ENCODE data around the gene BRD3. TPM values are rescaled to one million over a fixed set of nuclear protein-coding genes. Genes with fewer than 3 reads are reported as not detected.

Gene BRD3
- total RNA-seq, 1 donor from 2014 or later = 39.6 TPM

DNA sequence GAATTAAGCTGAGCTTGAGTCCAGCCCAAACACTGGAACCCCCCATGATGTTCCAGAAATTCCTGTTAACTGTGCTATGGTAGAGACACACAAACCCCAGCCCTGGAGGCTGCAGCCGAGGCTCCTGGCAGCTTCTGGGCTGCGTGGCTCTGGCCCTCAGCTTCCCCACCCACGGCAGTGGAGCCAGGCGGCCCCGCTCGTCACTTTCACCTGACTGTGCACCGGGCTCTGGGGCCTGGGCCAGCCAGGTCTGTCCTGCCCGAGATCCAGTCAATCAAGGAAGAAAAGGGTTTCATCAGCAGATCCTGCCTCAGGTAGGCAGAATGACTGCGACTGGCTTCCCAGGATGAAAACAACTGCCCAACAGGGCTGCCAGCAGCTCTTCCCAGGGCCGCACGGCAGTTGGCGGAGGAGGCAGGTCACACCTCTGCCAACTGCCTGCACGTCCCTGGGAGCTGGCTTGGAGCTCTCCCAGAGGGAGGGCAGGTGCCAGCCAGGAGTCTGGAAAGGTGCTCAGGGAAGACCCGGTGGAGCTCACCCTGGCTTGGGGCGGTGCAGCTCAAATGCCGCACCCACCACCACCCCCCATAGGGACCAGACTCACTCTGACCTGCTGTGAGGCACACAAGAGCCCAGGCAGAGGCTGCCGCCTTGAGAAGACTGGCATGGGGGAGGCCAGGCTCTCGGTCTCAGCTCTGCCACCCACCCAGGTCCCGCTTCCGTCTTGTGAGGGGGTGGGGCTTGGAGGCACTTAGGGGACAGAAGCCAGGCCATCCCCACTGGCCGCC is 20.7 kb downstream of the BRD3 start:
- no peak overlapping the region for H3K4me2 ChIP-seq (ENCODE audit: low read length)
- TF ChIP-seq, protein P1, sequence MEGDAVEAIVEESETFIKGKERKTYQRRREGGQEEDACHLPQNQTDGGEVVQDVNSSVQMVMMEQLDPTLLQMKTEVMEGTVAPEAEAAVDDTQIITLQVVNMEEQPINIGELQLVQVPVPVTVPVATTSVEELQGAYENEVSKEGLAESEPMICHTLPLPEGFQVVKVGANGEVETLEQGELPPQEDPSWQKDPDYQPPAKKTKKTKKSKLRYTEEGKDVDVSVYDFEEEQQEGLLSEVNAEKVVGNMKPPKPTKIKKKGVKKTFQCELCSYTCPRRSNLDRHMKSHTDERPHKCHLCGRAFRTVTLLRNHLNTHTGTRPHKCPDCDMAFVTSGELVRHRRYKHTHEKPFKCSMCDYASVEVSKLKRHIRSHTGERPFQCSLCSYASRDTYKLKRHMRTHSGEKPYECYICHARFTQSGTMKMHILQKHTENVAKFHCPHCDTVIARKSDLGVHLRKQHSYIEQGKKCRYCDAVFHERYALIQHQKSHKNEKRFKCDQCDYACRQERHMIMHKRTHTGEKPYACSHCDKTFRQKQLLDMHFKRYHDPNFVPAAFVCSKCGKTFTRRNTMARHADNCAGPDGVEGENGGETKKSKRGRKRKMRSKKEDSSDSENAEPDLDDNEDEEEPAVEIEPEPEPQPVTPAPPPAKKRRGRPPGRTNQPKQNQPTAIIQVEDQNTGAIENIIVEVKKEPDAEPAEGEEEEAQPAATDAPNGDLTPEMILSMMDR (IDR thresholded peaks at IDR 0.05; ENCODE audit: insufficient read depth, low read depth, low read length) = no peak
- no peak for TF ChIP-seq EZH2 (IDR thresholded peaks at IDR 0.05; ENCODE audit: insufficient read depth, low read length)
- DNase-seq (ENCODE audit: low read depth) (no peak), FAIRE-seq (no peak)
- no peak overlapping the region for H3K27ac ChIP-seq (ENCODE audit: low read depth, low read length)
- peaks cover 8% of the 10 kb centered on the region for H3K36me3 ChIP-seq (ENCODE audit: insufficient read depth, low read length)
- no peak overlapping the region for H2AFZ ChIP-seq (ENCODE audit: low read depth, low read length)
- no peaks in the 10 kb centered on the region for H3K27me3 ChIP-seq (ENCODE audit: insufficient read depth, low read length)
- peaks cover 45% of the 10 kb centered on the region for H4K20me1 ChIP-seq (ENCODE audit: insufficient read depth, low read length)
- no peak overlapping the region for H3K9ac ChIP-seq (ENCODE audit: low read length)
- H3K4me3 ChIP-seq (ENCODE audit: insufficient read depth, low read depth, low read length) = no peak overlapping the region
- H3K4me3 Mint-ChIP-seq (ENCODE audit: unreplicated experiment) = no peak overlapping the region
- no peaks in the 10 kb centered on the region for H3K9me3 Mint-ChIP-seq (ENCODE audit: unreplicated experiment)
- H3K36me3 Mint-ChIP-seq (ENCODE audit: low read depth, unreplicated experiment) = peaks cover 13% of the 10 kb centered on the region
- H3K79me2 ChIP-seq (ENCODE audit: insufficient read depth, low read length) = no peaks in the 10 kb centered on the region
- no peaks in the 10 kb centered on the region for H3K4me1 Mint-ChIP-seq (ENCODE audit: low read depth, unreplicated experiment)
- no peaks in the 10 kb centered on the region for H3K27me3 Mint-ChIP-seq (ENCODE audit: low read depth, unreplicated experiment)
- H3K27ac Mint-ChIP-seq (ENCODE audit: unreplicated experiment) = no peak overlapping the region
- no peaks in the 10 kb centered on the region for H3K4me1 ChIP-seq (ENCODE audit: insufficient read depth, low read length)
- no peaks in the 10 kb centered on the region for H3K9me3 ChIP-seq (ENCODE audit: insufficient read depth, low read depth, low read length)

DNA sequence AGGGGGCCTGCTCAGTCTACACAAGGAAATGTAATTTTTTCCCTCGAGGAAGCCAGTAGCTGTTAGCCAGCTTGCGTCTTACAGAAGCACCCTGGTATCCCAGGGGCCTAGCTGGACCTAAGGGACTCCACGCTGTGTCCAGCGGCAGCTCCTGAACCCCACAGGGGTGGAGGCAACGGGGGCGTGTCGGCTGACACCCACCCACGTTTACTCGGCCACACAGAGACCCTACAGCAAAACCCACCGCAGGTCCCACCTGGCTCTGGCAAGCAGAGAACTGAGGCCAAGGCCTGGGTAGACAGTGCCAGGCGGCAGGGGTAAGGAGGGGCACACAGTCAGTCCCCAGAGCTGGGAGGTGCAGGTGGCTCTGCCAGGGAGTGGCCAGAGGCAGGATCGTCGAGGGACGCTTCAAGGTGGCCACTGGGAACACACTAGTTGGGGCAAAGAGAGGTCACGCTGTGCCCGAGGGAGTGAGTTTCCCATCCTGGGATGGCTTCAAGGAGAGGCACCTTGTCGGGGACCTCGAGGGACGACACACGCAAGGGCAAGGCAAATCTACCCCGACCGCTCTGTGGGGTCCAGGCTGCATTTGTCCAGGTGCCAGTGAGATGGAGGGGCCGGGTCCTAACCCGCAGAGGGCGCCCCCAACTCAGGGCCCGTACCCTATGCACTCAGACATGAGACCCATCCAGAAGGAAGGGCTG is 21.8 kb downstream of the BRD3 start:
- Mint-ChIP-seq H3K36me3 (ENCODE audit: low read depth, unreplicated experiment) (peaks cover 10% of the 10 kb centered on the region), H3K9me3 (ENCODE audit: unreplicated experiment) (no peaks in the 10 kb centered on the region), H3K27ac (ENCODE audit: unreplicated experiment) (no peak overlapping the region), H3K27me3 (ENCODE audit: low read depth, unreplicated experiment) (no peaks in the 10 kb centered on the region), H3K4me1 (ENCODE audit: low read depth, unreplicated experiment) (no peaks in the 10 kb centered on the region), H3K4me3 (ENCODE audit: unreplicated experiment) (no peak overlapping the region)
- H3K9ac ChIP-seq (ENCODE audit: low read length) = no peak overlapping the region
- H4K20me1 ChIP-seq (ENCODE audit: insufficient read depth, low read length) = peaks cover 44% of the 10 kb centered on the region
- no peaks in the 10 kb centered on the region for H3K27me3 ChIP-seq (ENCODE audit: insufficient read depth, low read length)
- H3K4me2 ChIP-seq (ENCODE audit: low read length) = no peak overlapping the region
- H3K79me2 ChIP-seq (ENCODE audit: insufficient read depth, low read length) = no peaks in the 10 kb centered on the region
- no peak for FAIRE-seq
- no peaks in the 10 kb centered on the region for H3K9me3 ChIP-seq (ENCODE audit: insufficient read depth, low read depth, low read length)
- H2AFZ ChIP-seq (ENCODE audit: low read depth, low read length) = no peak overlapping the region
- TF ChIP-seq, protein P1 (IDR thresholded peaks at IDR 0.05; ENCODE audit: insufficient read depth, low read depth, low read length) = no peak
- TF ChIP-seq EZH2 (IDR thresholded peaks at IDR 0.05; ENCODE audit: insufficient read depth, low read length) = no peak
- peaks cover 8% of the 10 kb centered on the region for H3K36me3 ChIP-seq (ENCODE audit: insufficient read depth, low read length)
- no peak for DNase-seq (ENCODE audit: low read depth)
- no peak overlapping the region for H3K4me3 ChIP-seq (ENCODE audit: insufficient read depth, low read depth, low read length)
- H3K4me1 ChIP-seq (ENCODE audit: insufficient read depth, low read length) = no peaks in the 10 kb centered on the region
- no peak overlapping the region for H3K27ac ChIP-seq (ENCODE audit: low read depth, low read length)

All from astrocyte (in vitro differentiated cells and primary cell).